HG02981 (cell line): ENCODE measurements around the gene SNAP29.
"Not testable (repeated sequence)": the region's sequence is repeated elsewhere in the genome, so short reads cannot be mapped to it uniquely, and the experiment has no call there.

Experiments used
- ATAC-seq: cut with Tn5 transposase; IDR thresholded peaks from one replicate; pipeline ENCODE4 v1.9.1; 2021; ENCODE audit warnings: mild to moderate bottlenecking, moderate library complexity; ENCODE audit not compliant: unreplicated experiment

The SNAP29 gene

DNA sequence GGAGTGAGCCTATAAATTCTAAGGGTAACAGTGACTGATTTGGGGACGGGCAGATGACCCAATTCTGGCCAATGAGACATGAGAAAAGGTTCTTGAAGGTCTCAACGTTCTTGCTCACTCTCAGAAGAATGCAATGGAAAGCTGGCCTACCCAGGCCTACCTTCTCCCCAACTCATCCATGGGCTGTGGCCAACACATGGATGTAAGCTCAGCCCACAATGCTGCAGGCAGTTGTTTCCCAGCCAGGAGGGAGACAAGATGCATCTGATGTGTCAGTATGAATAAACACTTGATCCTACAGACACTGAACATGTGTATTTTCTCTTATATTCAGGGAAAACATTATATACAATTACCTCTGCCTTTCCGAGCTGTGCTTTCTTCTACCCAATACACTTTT lies 24.6 kb upstream of the SNAP29 start:
- no peak for ATAC-seq

DNA sequence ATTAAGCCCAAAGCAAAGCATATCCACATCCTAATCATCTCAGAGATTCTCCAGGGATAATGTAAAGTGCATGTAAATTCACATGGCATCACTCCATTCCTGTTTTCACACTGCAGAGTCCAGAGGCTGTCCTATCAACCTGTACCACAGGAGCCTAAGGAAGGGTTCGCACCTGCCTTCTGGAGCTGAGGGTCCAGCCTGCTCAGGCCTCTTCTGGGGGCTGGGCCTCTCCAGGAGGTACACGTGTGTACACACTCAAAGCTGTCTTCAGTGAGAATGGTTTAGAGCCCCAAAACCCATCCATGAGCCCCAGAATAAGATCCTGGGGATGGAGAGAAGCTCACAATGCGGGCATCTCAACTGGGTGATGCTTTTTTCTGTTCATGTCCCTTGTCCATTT lies 24.1 kb upstream of the SNAP29 start:
- no peak for ATAC-seq

DNA sequence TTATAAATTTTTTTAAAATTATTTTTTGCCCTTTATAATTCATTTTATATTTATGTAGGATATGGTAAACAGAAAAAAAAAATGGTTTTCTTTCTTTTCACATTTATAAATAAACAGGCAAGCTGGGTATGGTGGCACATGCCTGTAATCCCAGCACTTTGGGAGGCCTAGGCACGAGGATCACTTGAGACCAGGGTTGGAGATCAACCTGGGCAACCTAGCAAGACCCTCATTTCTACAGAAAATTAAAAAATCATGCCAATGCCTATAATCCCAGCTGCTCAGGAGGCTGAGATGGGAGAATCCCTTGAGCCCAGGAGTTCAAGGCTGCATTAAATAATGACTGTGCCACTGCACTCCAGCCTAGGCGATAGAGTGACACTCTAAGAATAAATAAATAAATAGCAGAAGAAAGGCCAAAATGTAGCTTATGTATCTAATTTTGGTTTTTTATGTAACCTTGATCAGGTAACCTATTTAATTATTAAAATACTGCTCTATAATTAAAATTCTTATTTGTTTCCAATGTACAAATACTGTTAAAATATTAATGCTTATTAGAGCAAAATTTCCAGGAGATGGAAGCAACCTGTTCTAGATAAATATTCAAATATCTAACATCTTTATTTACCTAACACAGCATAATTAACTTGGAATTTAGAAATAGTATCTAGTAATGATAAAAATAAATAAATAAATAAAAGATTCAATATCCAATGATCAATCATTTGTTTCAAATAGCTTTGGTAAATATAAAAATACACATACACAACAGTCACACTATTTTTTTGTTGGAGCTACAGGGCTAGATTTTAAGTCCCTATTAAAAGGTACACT lies 21.6 kb upstream of the SNAP29 start:
- no peak for ATAC-seq

DNA sequence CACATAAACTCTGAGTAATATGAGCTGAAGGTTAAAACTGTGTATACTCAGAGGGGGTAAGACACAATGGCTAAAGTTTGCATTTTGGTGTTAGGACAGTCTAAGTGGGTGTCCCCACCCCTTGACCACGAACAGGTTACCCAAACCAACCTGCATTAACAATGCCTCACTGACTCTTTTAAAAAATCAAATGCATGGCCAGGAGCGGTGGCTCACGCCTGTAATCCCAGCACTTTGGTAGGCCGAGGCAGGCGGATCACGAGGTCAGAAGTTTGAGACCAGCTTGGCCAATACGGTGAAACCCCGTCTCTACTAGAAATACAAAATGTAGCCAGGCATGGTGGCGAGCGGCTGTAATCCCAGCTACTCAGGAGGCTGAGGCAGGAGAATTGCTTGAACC lies 19.5 kb upstream of the SNAP29 start:
- not testable (repeated sequence) for ATAC-seq

DNA sequence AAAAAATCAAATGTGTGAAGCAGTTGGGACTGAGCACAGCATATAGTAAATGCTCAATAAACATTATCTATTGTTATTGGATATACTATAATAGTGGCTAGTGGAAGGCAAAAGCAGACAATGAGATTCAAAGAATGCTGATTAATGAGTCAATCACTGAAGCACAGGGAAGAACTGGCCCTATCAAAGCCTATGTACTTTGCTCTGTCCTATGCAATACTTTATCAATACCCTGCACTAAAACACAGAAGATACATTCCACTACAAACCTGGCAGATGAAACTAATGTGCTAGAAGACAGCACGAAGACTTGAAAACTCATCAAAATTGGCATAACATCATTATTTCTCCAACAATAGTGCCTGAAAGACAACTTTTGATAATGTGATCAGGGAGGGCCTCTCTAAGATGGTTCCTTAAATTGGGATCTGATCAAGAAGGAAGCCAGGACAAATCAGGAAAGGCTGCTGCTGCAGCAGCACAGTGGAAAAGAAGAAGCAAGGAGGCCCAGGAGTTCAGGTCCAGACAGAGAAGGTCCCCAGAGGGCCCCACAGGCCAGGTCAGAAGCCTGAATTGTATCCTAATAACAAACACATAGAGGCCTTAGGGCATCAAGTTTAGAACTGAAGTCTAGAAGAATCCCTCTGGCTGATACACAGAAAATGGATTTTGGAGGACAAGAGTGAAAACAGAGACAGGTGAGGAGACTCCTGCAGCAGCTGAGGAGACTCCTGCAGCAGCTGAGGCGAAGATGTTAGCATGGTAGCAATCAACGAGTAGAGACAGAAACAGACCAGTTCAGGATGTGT lies 18.8 kb upstream of the SNAP29 start:
- no peak for ATAC-seq

DNA sequence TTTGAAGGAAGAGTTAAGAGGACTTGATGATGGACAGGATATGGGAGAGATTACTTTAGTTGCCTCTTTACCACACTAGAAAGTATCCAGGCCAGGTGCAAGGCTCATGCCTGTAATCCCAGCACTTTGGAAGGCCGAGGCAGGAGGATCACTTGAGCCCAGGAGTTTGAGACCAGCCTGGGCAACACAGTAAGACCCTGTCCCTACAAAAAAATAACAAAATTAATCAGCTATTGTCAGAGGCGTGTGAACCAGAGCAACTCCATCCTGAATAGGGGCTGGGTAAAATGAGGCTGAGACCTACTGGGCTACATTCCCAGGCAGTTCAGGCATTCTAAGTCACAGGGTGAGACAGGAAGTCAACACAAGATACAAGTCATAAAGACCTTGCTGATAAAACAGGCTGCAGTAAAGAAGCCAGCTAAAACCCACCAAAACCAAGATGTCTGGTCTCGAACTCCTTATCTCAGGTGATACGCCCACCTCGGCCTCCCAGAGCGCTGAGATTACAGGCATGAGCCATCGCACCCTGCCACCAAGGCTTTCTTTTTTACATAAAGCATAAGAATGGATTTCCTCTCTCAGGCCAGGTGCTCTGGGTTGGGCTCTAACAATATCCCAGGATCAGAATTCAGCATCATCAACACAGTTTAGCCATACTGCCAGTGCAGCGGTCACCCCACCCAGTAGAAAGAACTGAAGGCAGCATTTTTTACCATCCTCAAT lies 18.0 kb upstream of the SNAP29 start:
- no peak for ATAC-seq

DNA sequence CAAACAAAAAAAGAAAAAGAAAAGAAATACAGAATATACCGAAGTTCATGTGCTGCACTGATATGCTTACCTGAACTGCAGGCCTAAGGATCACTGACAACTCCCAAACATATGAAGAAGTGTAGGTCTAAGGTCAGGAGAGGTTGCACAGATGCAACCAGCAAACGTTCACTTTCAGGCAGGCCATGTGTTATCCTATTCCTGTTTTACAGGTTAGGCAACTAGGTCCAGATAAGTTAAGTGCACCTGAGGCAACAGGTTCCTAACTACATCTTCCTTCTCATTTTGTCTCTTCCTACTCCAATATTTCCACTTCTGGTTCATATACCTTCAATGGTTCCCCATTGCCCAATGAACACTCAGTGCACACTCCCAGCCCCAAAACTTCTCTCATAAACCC lies 15.3 kb upstream of the SNAP29 start:
- no peak for ATAC-seq

DNA sequence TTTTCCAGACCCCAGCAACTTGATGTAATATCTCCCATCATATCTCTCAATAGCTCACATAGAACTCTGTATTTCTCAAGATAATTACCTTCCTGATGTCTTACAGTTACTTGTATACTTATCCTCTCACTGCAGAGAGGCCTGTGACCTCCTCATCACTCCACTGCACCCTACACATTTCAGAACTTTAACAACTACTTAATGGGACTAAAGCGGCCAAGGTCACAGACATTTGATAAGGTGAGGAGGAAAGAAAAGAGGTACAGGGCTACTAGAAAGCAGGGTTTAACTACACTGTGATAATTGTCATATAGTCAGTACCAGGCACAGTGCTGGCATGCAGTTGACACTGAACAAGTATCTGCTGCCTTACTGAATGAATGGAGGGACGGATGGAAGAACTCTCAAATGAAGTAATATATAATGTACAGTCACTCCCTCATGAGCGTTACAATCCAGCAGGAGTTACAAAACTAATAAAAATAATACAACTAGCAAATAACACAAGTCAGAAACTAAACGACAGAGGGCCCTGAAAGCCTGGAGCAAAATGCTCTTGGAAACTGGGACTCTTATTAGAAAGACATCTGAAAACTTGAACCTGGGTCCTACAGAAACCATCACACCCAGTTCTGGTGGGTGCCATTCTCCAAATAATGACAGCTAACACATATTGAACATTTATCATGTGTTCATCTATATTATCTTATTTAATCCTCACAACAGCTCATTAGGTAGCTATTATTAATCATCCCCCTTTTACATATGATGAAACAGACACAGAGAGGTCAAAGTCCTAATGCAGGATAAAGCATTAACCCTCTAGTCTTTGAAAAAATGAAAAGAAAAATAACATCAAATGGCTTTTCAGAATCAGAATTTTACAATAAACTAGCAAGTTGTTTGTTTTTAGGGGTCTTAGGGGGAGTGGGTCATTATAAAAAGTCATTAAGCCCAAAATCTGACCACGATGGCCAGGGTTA lies 14.5 kb upstream of the SNAP29 start:
- ATAC-seq: no peak

DNA sequence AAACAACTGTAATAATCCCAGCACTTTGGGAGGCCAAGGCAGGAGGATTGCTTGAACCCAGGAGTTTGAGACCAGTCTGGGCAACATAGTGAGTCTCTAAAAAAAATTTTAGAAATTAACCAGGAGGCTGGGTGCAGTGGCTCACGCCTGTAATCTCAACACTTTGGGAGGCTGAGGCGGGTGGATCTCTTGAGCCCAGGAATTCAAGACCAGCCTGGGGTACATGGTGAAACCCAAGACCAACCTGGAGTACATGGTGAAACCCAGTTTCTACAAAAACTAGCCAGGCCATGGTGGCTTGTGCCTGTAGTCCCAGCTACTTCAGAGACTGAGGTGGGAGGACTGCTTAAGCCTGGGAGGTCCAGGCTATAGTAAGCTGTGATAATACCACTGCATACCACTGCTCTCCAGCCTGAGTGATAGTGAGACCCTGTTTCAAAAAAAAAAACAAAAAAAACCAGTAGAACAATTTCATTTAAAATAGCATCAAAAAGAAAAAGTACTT lies 11.4 kb upstream of the SNAP29 start:
- no peak for ATAC-seq

DNA sequence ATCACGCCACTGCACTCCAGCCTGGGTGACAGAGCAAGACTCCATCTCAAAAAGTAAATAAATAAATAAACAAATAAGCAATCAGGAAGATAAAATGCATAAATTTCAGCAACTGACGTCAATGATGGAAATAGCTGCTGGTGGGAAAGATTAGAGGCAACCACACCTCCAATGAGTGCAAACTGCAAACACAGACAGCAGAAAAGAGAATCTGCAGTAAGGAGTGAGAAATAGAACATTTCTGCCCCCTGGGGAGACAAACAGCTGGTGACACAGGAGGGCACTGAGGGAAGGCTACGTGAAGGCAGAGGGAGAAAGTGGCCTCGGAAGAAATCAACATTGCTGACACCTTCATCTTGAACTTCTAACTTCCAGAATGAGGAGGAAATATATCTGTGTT lies 6.7 kb upstream of the SNAP29 start:
- no peak for ATAC-seq

DNA sequence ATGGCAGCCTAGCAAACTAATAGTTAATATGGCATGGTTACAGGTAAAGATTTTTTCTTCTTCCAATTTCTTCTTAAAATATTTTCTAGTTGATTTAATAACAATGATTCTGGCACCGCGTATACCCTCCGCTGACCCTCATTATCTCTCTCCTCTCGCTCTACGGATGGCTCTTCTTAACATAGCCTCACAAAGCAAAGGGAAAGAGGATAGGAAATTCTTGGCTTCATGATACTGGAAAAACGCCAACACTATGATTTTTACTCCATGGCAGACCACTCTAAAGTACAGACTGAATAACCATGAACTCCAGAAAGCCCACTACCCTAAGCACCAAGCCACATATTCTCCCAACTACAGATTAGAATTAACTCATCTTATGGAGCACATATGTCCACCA lies 6.3 kb upstream of the SNAP29 start:
- ATAC-seq: no peak

DNA sequence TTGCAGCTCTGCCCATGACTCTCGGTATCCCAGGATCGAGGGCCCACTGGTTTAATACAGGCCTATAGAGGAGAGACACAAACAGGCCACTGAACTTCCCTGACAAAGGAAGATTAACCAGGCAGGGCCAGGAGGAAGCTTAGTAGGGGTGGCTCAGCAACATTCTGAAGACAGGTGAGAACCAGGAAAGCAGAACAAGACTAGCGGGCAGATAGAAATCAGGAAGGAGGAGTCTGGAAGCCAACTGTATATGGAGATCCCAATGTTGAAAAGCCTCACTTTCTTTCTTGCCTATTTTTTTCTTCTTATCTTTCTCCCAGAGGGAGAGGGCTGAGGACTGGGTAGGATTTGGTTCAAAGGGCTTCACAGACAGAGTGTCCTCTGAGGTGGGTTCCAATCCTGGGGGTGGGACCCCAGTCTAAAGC lies 5.6 kb upstream of the SNAP29 start:
- no peak for ATAC-seq

DNA sequence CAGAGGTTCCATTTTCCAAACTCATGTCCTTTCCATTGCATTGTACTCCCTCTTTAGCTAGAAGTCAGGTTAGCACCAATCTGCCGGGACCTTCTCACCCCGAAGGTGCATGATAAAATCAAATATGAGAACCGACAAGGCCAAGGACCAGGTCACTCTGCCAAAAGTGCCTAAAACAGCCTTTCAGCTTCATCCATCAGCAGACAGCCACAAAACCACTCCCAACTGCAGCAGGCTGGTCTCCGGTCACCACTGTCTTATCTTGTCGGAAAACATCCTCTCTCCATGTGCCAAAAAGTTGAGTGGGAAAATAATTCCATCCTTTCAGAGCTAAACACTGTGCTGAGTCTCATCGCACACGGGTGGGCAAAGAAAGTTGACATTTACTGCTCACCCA lies 1.6 kb upstream of the SNAP29 start:
- no peak for ATAC-seq

DNA sequence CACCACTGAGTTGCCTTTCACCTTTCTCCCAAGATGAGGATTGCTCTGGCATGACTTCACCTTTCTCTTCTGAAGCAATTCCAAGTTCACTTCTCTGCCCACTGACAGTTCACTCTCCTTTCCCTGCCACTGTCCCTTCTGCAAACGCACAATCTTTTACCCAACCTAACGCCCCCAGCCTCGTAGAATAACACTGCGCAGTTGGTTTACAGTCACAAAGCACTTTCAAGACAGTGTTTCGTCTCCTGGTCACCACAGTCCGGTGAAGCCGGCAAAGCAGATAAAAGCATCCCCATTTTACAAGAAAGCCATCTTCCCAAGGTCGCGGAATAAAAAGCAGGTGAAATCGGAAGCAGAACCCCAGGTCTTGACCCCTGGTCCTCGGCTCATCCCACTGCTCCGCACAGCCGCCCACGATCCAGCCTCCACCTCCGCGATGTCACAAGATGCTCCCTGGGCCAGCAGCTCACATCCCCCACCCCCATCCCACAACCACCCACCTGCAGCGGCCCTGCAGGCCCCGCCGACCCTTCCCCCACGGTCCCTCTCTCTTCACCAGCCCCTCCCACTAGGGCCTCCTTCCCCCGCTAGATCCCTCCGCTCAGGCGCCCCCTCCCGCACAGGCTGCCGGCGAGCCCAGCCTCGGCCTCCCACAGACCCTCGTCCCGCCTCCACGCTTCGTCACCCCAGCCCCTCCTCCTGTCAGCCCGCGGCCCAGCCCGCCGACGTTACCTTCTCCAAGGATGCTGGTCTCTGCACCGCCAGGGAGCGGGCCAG lies 781 bp upstream of the SNAP29 start:
- ATAC-seq: peak; percentile 47

DNA sequence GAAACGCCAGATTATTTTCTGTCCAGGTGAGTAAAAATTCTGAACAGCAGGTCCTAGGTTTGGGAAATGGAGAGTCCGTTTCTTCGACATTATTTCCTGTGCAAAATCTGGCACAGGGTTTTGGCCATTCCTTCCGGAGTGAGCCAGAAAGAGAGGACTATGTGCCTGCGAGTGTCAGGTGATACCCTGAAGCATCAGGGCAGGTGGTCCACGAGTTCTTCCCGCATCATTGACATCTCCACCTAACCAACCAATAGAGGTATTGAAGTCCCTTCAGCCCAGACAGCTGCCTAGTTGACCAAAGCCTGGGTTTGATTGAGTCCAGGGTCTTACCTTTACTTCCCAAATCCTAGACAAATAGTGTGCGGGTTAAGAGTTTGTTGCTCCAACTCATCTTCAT lies 808 bp downstream of the SNAP29 start:
- no peak for ATAC-seq

DNA sequence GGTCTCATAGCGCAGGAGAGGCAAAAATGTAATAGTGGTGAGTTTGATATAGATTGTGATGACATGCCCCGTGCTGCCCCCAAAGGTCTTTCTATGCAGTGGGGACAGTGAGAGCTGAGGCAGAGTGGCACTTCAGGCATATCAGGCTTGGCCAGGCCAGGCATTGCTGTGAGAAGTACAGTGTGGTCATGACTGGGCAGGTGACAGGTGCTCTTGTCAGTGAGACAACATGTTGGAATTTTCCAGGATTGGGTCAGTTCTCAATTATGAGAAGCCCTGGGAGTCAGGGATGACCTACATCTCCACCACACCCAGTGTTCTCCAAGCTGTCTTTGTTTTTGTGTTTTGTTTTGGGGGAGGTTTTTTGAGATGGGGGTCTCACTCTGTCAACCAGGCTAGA lies 3.7 kb downstream of the SNAP29 start:
- no peak for ATAC-seq

DNA sequence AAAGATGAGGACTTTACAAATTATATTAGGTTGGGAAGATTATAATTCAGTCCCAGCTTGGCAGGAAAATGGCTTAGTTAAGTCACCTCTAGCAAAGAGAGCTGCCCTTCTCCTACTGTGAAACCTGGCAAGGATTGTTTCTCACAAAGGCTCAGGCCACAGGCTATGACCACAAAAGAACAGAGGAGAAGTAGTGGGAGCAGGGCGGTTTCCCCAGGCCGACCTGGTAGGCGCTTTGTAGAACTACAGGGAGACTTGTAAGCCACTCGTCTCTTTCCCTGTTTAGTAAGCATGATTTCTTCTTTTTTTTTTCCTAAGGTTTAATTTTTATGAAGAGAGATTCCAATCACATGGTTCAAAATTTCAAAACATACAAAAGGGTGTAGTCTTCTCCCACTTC lies 4.6 kb downstream of the SNAP29 start:
- no peak for ATAC-seq

DNA sequence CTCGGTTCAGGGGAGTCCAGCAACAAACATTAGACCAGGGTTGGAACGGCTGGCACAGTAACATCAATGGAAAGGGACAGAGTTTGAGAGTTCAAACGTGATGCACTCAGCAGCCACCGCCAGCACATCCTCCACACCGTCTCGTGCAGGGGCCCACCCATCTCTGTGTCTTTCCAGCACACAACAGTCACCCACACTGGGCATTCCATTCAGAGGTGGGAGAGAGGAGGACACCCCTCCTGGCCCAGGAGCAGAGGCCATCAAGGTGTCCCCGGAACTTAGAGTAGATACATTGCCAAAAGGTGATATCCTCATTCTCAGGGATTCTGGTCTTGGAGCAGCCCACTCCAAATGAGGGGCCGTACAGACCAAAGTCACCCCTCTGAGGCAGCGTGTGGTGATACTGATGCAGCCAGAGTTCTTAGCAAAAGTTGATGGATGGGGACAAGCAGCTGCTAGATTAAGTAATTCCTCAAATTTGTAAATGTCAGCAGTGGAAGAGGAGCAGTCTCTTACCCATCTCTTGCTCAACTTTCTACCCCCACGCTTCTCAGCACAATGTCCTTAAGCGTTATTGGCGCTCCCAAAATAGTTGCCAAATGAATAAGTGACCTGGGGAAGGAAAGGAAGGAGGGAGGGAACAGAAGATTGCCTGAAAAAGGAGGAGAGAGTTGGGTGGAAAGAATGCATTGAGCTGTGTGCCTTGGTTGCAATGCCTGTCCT lies 5.5 kb downstream of the SNAP29 start:
- ATAC-seq: no peak

DNA sequence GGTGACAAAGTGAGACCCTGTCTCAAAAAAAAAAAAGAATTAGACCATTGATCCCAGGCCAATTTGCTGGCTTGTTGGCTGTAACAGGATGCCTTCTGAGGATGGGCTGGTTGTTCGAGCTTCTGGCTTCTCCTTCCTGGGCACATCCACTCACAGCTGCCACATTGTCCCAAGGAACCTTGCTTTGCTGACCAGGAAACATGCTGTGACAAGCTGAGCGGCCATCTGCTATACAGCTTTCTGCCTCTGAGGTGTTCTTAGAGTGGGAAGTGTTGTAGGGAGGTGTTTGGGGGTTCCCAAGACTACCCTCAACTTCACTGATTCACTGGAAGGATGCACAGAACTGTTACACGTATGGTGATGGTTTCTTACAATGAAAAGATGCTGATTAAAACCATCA lies 6.5 kb downstream of the SNAP29 start:
- no peak for ATAC-seq
